ENCODE results near the gene CNKSR1. TPM values are rescaled to one million over a fixed set of nuclear protein-coding genes. Genes with fewer than 3 reads are reported as not detected.

CNKSR1 gene
- total and polyA plus RNA-seq, 2 of the 13 experiments (the other 11 are each of a cell fraction or from before 2014, with no cell fraction given), result 3.4 to 8.9 TPM

DNA sequence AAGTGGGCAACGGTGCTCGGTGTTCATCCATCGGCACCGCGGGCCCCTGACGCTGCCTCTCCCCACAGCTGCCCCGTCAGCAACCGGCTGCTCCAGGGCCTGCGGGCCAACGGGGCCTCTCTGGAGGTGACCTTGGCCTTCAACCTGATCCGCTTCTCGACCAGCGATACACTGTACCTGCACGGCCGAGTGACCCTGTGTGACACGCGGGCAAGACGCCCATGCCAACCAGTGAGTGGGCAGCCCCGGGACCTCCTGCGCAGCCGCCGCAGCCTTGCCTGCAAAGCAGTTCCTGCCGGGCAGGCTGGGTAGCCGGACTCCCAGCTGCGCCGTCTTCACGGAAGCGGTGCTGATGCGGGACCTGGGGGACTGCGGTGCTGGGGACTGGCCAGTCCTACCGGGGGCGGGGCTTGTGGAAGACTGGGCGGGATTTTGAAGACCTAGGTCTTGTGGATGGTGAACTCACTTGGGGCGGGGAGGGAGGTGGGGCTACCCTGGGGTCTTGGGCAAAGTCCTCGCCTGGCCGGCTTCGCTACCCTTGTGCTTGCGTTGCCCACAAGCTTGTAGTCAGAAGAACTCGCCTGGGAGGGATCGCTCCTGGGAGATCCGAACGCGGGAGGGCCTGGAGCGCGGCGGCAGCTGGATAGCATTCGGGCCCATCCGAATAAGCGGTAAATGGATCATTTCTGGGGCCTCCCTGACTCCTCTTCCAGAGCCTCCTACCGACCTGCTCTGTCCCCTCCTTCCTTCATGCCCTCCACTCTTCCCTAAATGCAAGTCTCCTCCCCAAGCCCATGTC, 47.9 kb downstream of the CNKSR1 start (continued):
- TF ChIP-seq, protein P1, sequence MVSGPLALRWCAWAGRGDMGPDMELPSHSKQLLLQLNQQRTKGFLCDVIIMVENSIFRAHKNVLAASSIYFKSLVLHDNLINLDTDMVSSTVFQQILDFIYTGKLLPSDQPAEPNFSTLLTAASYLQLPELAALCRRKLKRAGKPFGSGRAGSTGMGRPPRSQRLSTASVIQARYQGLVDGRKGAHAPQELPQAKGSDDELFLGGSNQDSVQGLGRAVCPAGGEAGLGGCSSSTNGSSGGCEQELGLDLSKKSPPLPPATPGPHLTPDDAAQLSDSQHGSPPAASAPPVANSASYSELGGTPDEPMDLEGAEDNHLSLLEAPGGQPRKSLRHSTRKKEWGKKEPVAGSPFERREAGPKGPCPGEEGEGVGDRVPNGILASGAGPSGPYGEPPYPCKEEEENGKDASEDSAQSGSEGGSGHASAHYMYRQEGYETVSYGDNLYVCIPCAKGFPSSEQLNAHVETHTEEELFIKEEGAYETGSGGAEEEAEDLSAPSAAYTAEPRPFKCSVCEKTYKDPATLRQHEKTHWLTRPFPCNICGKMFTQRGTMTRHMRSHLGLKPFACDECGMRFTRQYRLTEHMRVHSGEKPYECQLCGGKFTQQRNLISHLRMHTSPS (CRISPR knock-in tag; IDR thresholded peaks at IDR 0.05; ENCODE audit: low read depth), result peak; percentile 96
- peak; percentile 69; the same call in 1 of the 2 replicates for TF ChIP-seq ZNF331 (CRISPR knock-in tag; IDR thresholded peaks at IDR 0.05)
- TF ChIP-seq FOXK2 (IDR thresholded peaks at IDR 0.05), result no peak
- TF ChIP-seq, protein P2, sequence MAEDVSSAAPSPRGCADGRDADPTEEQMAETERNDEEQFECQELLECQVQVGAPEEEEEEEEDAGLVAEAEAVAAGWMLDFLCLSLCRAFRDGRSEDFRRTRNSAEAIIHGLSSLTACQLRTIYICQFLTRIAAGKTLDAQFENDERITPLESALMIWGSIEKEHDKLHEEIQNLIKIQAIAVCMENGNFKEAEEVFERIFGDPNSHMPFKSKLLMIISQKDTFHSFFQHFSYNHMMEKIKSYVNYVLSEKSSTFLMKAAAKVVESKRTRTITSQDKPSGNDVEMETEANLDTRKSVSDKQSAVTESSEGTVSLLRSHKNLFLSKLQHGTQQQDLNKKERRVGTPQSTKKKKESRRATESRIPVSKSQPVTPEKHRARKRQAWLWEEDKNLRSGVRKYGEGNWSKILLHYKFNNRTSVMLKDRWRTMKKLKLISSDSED (CRISPR knock-in tag; IDR thresholded peaks at IDR 0.05), result no peak
- TF ChIP-seq RARA (CRISPR knock-in tag; IDR thresholded peaks at IDR 0.05), result peak; percentile 80
- TF ChIP-seq ZNF839 (CRISPR knock-in tag; IDR thresholded peaks at IDR 0.05; ENCODE audit: borderline replicate concordance), result no peak; the same call in 1 of the 2 replicates
- peak; percentile 87; the same call in 1 of the 2 replicates for TF ChIP-seq HOXA7 (CRISPR knock-in tag; IDR thresholded peaks at IDR 0.05)
- TF ChIP-seq WIZ (CRISPR knock-in tag; IDR thresholded peaks at IDR 0.05), result no peak
- no peak for TF ChIP-seq SOX6 (IDR thresholded peaks at IDR 0.05)
- peak; percentile 62; the same call in 1 of the 2 replicates for TF ChIP-seq SOX6 (CRISPR knock-in tag; IDR thresholded peaks at IDR 0.05)
- TF ChIP-seq NR2F1 (CRISPR knock-in tag; IDR thresholded peaks at IDR 0.05), result peak; percentile 94
- TF ChIP-seq, protein P3, sequence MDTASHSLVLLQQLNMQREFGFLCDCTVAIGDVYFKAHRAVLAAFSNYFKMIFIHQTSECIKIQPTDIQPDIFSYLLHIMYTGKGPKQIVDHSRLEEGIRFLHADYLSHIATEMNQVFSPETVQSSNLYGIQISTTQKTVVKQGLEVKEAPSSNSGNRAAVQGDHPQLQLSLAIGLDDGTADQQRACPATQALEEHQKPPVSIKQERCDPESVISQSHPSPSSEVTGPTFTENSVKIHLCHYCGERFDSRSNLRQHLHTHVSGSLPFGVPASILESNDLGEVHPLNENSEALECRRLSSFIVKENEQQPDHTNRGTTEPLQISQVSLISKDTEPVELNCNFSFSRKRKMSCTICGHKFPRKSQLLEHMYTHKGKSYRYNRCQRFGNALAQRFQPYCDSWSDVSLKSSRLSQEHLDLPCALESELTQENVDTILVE (CRISPR knock-in tag; IDR thresholded peaks at IDR 0.05), result no peak
- no peak for TF ChIP-seq ZNF468 (CRISPR knock-in tag; IDR thresholded peaks at IDR 0.05)
- peak; percentile 73; the same call in 1 of the 2 replicates for TF ChIP-seq ARNT2 (CRISPR knock-in tag; IDR thresholded peaks at IDR 0.05; ENCODE audit: low read depth)
- peak; percentile 62 for TF ChIP-seq SALL1 (CRISPR knock-in tag; IDR thresholded peaks at IDR 0.05)
- peak; percentile 52; the same call in 1 of the 2 replicates for TF ChIP-seq ZNF160 (CRISPR knock-in tag; IDR thresholded peaks at IDR 0.05)
- no peak for TF ChIP-seq ZNF766 (CRISPR knock-in tag; IDR thresholded peaks at IDR 0.05; ENCODE audit: borderline replicate concordance)
- TF ChIP-seq KDM6A (CRISPR knock-in tag; IDR thresholded peaks at IDR 0.05; ENCODE audit: low read depth), result 0 out of 2 replicates have a peak, but pooled peaks have one; percentile 29
- peak; percentile 38; the same call in 1 of the 2 replicates for TF ChIP-seq CBX5 (CRISPR knock-in tag; IDR thresholded peaks at IDR 0.05; ENCODE audit: borderline replicate concordance)
- TF ChIP-seq ERF (CRISPR knock-in tag; IDR thresholded peaks at IDR 0.05), result peak; percentile 52; the same call in 1 of the 2 replicates
- no peak for TF ChIP-seq ZNF530 (CRISPR knock-in tag; IDR thresholded peaks at IDR 0.05; ENCODE audit: low read depth)
- no peak for TF ChIP-seq SP1 (IDR thresholded peaks at IDR 0.05)
- peak; percentile 54; the same call in 1 of the 2 replicates for TF ChIP-seq SP1 (CRISPR knock-in tag; IDR thresholded peaks at IDR 0.05)
- TF ChIP-seq ZNF891 (CRISPR knock-in tag; IDR thresholded peaks at IDR 0.05), result peak; percentile 61; the same call in 1 of the 2 replicates
- TF ChIP-seq, protein P4, sequence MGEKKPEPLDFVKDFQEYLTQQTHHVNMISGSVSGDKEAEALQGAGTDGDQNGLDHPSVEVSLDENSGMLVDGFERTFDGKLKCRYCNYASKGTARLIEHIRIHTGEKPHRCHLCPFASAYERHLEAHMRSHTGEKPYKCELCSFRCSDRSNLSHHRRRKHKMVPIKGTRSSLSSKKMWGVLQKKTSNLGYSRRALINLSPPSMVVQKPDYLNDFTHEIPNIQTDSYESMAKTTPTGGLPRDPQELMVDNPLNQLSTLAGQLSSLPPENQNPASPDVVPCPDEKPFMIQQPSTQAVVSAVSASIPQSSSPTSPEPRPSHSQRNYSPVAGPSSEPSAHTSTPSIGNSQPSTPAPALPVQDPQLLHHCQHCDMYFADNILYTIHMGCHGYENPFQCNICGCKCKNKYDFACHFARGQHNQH (CRISPR knock-in tag; IDR thresholded peaks at IDR 0.05), result 0 out of 2 replicates have a peak, but pooled peaks have one; percentile 42
- TF ChIP-seq ZNF264 (CRISPR knock-in tag; IDR thresholded peaks at IDR 0.05), result 0 out of 2 replicates have a peak, but pooled peaks have one; percentile 30
- 0 out of 2 replicates have a peak, but pooled peaks have one; percentile 20 for TF ChIP-seq ZBTB7B (CRISPR knock-in tag; IDR thresholded peaks at IDR 0.05)

Data from HepG2 (cell line).